Coronary artery (tissue), 2 donors: ENCODE results near the gene AGBL5.

Experiments
- DNase-seq: peaks from one replicate; pipeline ENCODE4 v3.0.0-alpha.2; 2017; ENCODE audit warnings: low spot score
- H3K27ac ChIP-seq, 2 donors: fragments of 200-600 bp; sonication (generic); one replicate each; pipeline ENCODE4 v1.5.1; 2016 to 2019
- H3K4me3 ChIP-seq: fragments of 200-600 bp; sonication (generic); 2 replicates; pipeline ENCODE4 v1.5.1; 2016; ENCODE audit warnings: mild to moderate bottlenecking, moderate library complexity
- CTCF ChIP-seq: fragments of 200-600 bp; sonication (generic); IDR thresholded peaks from one replicate; pipeline ENCODE4 v1.5.1; 2019; ENCODE audit warnings: antibody characterized with exemption

The AGBL5 gene

GRCh38 chr2:27014771-27015433 lies 36.6 kb upstream of the AGBL5 start:
- DNase-seq = no peak
- Histone ChIP-seq H3K4me3 (no peak overlapping the region), H3K27ac (peak overlapping the region in 1 of 2 donors; percentile 8)
- no peak for TF ChIP-seq CTCF

GRCh38 chr2:27016801-27017325 lies 34.6 kb upstream of the AGBL5 start:
- peak; percentile 29 for TF ChIP-seq CTCF
- Histone ChIP-seq H3K27ac (no peak overlapping the region), H3K4me3 (no peak overlapping the region)
- no peak for DNase-seq

- no peak for TF ChIP-seq CTCF
- no peak overlapping the region for H3K27ac ChIP-seq
- DNase-seq = no peak
- no peak overlapping the region for H3K4me3 ChIP-seq
These were observed 33.3 kb upstream of the AGBL5 start for GRCh38 chr2:27018142-27018541.

GRCh38 chr2:27019459-27019858 lies 32.0 kb upstream of the AGBL5 start:
- Histone ChIP-seq H3K27ac (peak overlapping the region in 1 of 2 donors; percentile 51), H3K4me3 (no peak overlapping the region)
- DNase-seq = no peak
- no peak for TF ChIP-seq CTCF

- Histone ChIP-seq H3K4me3 (no peak overlapping the region), H3K27ac (peak overlapping the region in 1 of 2 donors; percentile 51)
- no peak for TF ChIP-seq CTCF
- DNase-seq = no peak
These were observed 31.3 kb upstream of the AGBL5 start for GRCh38 chr2:27019931-27020855.

GRCh38 chr2:27021253-27022049 lies 30.0 kb upstream of the AGBL5 start:
- TF ChIP-seq CTCF = no peak
- no peak overlapping the region for H3K27ac ChIP-seq
- DNase-seq = no peak
- no peak overlapping the region for H3K4me3 ChIP-seq
